Measurements from ENCODE around the gene PPP4R1.

- TF ChIP-seq EZH2 (IDR thresholded peaks at IDR 0.05; ENCODE audit: borderline replicate concordance, low read length) = no peak
- no peak for TF ChIP-seq CTCF (conservative IDR thresholded peaks at IDR 0.05 in 1 of 2, IDR thresholded peaks at IDR 0.05 in 1 of 2; ENCODE audit: extremely low read depth in 1 of 2, insufficient read depth in 1 of 2, low read depth in 1 of 2, low read length in 2 of 2)
Observed at GRCh38 chr18:9628984-9629383, 14.6 kb upstream of the PPP4R1 start.

Data from mammary epithelial cell (primary cell).